GM12872 (cell line): ENCODE data around the gene TPST2.

ENCODE experiments used
- CTCF ChIP-seq: IDR thresholded peaks from 3 replicates; pipeline ENCODE4 v1.5.1; 2011; ENCODE audit warnings: low read depth, mild to moderate bottlenecking, low read length, moderate library complexity; ENCODE audit not compliant: insufficient read depth

Gene TPST2

GRCh38 chr22:26585104-26585790, 4.7 kb downstream of the TPST2 start:
- no peak for TF ChIP-seq CTCF

GRCh38 chr22:26584010-26584409, 5.9 kb downstream of the TPST2 start:
- no peak for TF ChIP-seq CTCF

GRCh38 chr22:26581633-26582168, 8.2 kb downstream of the TPST2 start:
- no peak for TF ChIP-seq CTCF

- no peak for TF ChIP-seq CTCF
These were observed 8.9 kb downstream of the TPST2 start for GRCh38 chr22:26581026-26581425.

GRCh38 chr22:26580240-26580962, 9.5 kb downstream of the TPST2 start:
- TF ChIP-seq CTCF, result no peak

GRCh38 chr22:26579331-26579886, 10.5 kb downstream of the TPST2 start:
- TF ChIP-seq CTCF, result no peak

- no peak for TF ChIP-seq CTCF
These were observed 12.9 kb downstream of the TPST2 start for GRCh38 chr22:26577081-26577480.
